ENCODE measurements around the gene CD28.

The CD28 gene

DNA sequence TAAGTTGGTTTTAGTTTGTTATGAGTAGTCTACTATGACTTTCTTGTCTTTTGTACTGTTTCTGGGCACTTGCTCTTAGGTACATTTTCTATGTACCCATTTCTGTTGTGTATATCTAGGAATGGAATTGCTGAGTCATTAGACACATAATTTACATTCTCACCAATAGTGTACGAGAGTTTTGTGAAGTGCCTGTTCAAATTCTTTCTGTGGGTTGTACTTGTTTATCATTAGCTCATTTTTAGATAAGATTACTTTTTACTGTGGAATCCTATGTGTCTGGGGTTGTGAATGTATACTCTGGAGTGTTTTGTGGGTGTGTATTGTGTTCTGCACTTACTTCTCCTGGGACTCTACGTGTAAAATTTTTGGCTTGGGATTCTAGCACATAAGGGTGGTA, 36.6 kb upstream of the CD28 start:
- no peak for TF ChIP-seq YY1 (IDR thresholded peaks at IDR 0.05; ENCODE audit: low read depth)
- TF ChIP-seq USF1 (IDR thresholded peaks at IDR 0.05) = no peak
- no peak for TF ChIP-seq TEAD4 (IDR thresholded peaks at IDR 0.05)
- no peak for TF ChIP-seq REST (IDR thresholded peaks at IDR 0.05; ENCODE audit: low read depth)
- TF ChIP-seq NFIC (IDR thresholded peaks at IDR 0.05) = no peak
- no peak for TF ChIP-seq EP300 (IDR thresholded peaks at IDR 0.05; ENCODE audit: borderline replicate concordance)
- TF ChIP-seq EGR1 (IDR thresholded peaks at IDR 0.05) = no peak
- TF ChIP-seq FOXM1 (IDR thresholded peaks at IDR 0.05; ENCODE audit: borderline replicate concordance, low read depth) = no peak
- no peak for TF ChIP-seq MAX (IDR thresholded peaks at IDR 0.05)
- TF ChIP-seq TCF12 (IDR thresholded peaks at IDR 0.05; ENCODE audit: low read depth) = no peak
- no peak for TF ChIP-seq ZBTB7A (IDR thresholded peaks at IDR 0.05; ENCODE audit: low read depth)
- no peak for TF ChIP-seq CREB1 (IDR thresholded peaks at IDR 0.05; ENCODE audit: low read depth)
- no peak for TF ChIP-seq RAD21 (IDR thresholded peaks at IDR 0.05; ENCODE audit: low read depth)
- no peak for TF ChIP-seq TAF1 (IDR thresholded peaks at IDR 0.05; ENCODE audit: low read depth)

GRCh38 chr2:203670939-203671338, 35.5 kb upstream of the CD28 start:
- TF ChIP-seq FOXM1 (IDR thresholded peaks at IDR 0.05; ENCODE audit: borderline replicate concordance, low read depth) = no peak
- TF ChIP-seq MAX (IDR thresholded peaks at IDR 0.05) = no peak
- no peak for TF ChIP-seq RAD21 (IDR thresholded peaks at IDR 0.05; ENCODE audit: low read depth)
- TF ChIP-seq TEAD4 (IDR thresholded peaks at IDR 0.05) = no peak
- TF ChIP-seq YY1 (IDR thresholded peaks at IDR 0.05; ENCODE audit: low read depth) = no peak
- TF ChIP-seq NFIC (IDR thresholded peaks at IDR 0.05) = no peak
- no peak for TF ChIP-seq CREB1 (IDR thresholded peaks at IDR 0.05; ENCODE audit: low read depth)
- no peak for TF ChIP-seq USF1 (IDR thresholded peaks at IDR 0.05)
- no peak for TF ChIP-seq CEBPB (IDR thresholded peaks at IDR 0.05)
- no peak for TF ChIP-seq TAF1 (IDR thresholded peaks at IDR 0.05; ENCODE audit: low read depth)
- no peak for TF ChIP-seq REST (IDR thresholded peaks at IDR 0.05; ENCODE audit: low read depth)
- TF ChIP-seq TCF12 (IDR thresholded peaks at IDR 0.05; ENCODE audit: low read depth) = no peak
- TF ChIP-seq EP300 (IDR thresholded peaks at IDR 0.05; ENCODE audit: borderline replicate concordance) = no peak
- TF ChIP-seq ZBTB7A (IDR thresholded peaks at IDR 0.05; ENCODE audit: low read depth) = no peak
- TF ChIP-seq EGR1 (IDR thresholded peaks at IDR 0.05) = no peak

DNA sequence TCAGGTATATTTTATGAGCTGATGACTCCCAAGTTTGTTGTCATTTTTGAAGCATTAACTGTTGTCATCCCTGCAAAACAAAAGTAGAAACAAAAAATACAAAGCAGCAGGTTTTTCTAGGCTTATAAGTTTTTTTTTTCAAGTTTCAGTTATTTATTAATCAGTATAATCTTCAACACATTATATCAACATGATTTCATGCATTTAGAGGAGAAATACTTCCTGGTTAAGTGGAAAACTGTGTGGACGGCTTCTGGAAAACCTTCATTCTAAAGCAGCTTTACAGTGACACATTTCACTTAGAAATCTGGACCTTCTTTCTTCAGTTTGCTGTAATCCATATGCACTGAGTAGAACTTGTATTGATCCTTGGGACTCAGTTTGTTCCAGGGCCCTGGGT, 34.6 kb upstream of the CD28 start:
- TF ChIP-seq YY1 (IDR thresholded peaks at IDR 0.05; ENCODE audit: low read depth) = no peak
- TF ChIP-seq EGR1 (IDR thresholded peaks at IDR 0.05) = no peak
- no peak for TF ChIP-seq TEAD4 (IDR thresholded peaks at IDR 0.05)
- TF ChIP-seq EP300 (IDR thresholded peaks at IDR 0.05; ENCODE audit: borderline replicate concordance) = no peak
- no peak for TF ChIP-seq CREB1 (IDR thresholded peaks at IDR 0.05; ENCODE audit: low read depth)
- TF ChIP-seq USF1 (IDR thresholded peaks at IDR 0.05) = no peak
- no peak for TF ChIP-seq ZBTB7A (IDR thresholded peaks at IDR 0.05; ENCODE audit: low read depth)
- no peak for TF ChIP-seq NFIC (IDR thresholded peaks at IDR 0.05)
- no peak for TF ChIP-seq MAX (IDR thresholded peaks at IDR 0.05)
- no peak for TF ChIP-seq TCF12 (IDR thresholded peaks at IDR 0.05; ENCODE audit: low read depth)
- no peak for TF ChIP-seq RAD21 (IDR thresholded peaks at IDR 0.05; ENCODE audit: low read depth)
- TF ChIP-seq REST (IDR thresholded peaks at IDR 0.05; ENCODE audit: low read depth) = no peak
- no peak for TF ChIP-seq FOXM1 (IDR thresholded peaks at IDR 0.05; ENCODE audit: borderline replicate concordance, low read depth)
- TF ChIP-seq TAF1 (IDR thresholded peaks at IDR 0.05; ENCODE audit: low read depth) = no peak

DNA sequence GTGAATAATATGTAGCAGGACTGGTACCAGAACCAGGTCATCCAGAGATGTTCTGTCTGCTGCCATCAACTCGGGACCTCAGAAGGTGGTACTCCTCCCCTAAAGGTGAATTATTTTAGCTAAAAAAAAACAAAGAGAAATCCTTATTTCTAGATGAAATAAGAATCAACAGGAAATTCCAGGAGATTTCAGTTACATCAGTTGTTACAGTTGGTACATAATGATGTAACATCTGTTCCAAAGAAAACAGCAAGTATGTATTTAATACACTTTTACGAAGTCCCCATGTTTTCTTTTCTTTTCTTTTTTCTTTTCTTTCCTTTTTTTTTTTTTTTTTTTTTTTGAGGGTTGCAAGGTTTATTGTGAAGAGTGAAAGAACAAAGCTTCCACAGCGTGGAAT, 33.6 kb upstream of the CD28 start:
- TF ChIP-seq REST (IDR thresholded peaks at IDR 0.05; ENCODE audit: low read depth) (no peak), USF1 (IDR thresholded peaks at IDR 0.05) (no peak), RAD21 (IDR thresholded peaks at IDR 0.05; ENCODE audit: low read depth) (no peak), TAF1 (IDR thresholded peaks at IDR 0.05; ENCODE audit: low read depth) (no peak), FOXM1 (IDR thresholded peaks at IDR 0.05; ENCODE audit: borderline replicate concordance, low read depth) (no peak), YY1 (IDR thresholded peaks at IDR 0.05; ENCODE audit: low read depth) (no peak), TEAD4 (IDR thresholded peaks at IDR 0.05) (no peak), EGR1 (IDR thresholded peaks at IDR 0.05) (no peak)
